ENCODE data around the gene SPIRE2.
"Not testable (repeated sequence)": the region's sequence is repeated elsewhere in the genome, so short reads cannot be mapped to it uniquely, and the experiment has no call there.

SPIRE2 gene

GRCh38 chr16:89836484-89836883 is 8.2 kb downstream of the SPIRE2 start:
- in situ Hi-C loops (cut with MboI; ENCODE audit: low sequenced_read_pairs), result not testable (repeated sequence)

- in situ Hi-C loops (cut with MboI; ENCODE audit: low sequenced_read_pairs), result no loop called here
These were observed 8.8 kb downstream of the SPIRE2 start for GRCh38 chr16:89837014-89837546.

- in situ Hi-C loops (cut with MboI; ENCODE audit: low sequenced_read_pairs), result no loop called here
These were observed 13.0 kb downstream of the SPIRE2 start for GRCh38 chr16:89841275-89841674.

GRCh38 chr16:89842471-89843408 is 14.5 kb downstream of the SPIRE2 start:
- in situ Hi-C loops (cut with MboI; ENCODE audit: low sequenced_read_pairs), result no loop called here

GRCh38 chr16:89843409-89844350 is 15.4 kb downstream of the SPIRE2 start:
- in situ Hi-C loops (cut with MboI; ENCODE audit: low sequenced_read_pairs), result no loop called here

- in situ Hi-C loops (cut with MboI; ENCODE audit: low sequenced_read_pairs), result no loop called here
These were observed 16.6 kb downstream of the SPIRE2 start for GRCh38 chr16:89844739-89845339.

- in situ Hi-C loops (cut with MboI; ENCODE audit: low sequenced_read_pairs), result no loop called here
These were observed 17.1 kb downstream of the SPIRE2 start for GRCh38 chr16:89845417-89845816.

GRCh38 chr16:89847051-89847939 is 19.0 kb downstream of the SPIRE2 start:
- in situ Hi-C loops (cut with MboI; ENCODE audit: low sequenced_read_pairs), result no loop called here

GRCh38 chr16:89847940-89848297 is 19.6 kb downstream of the SPIRE2 start:
- in situ Hi-C loops (cut with MboI; ENCODE audit: low sequenced_read_pairs), result no loop called here

- in situ Hi-C loops (cut with MboI; ENCODE audit: low sequenced_read_pairs), result no loop called here
These were observed 20.7 kb downstream of the SPIRE2 start for GRCh38 chr16:89848974-89849373.

GRCh38 chr16:89853306-89853993 is 25.2 kb downstream of the SPIRE2 start:
- in situ Hi-C loops (cut with MboI; ENCODE audit: low sequenced_read_pairs), result no loop called here

GRCh38 chr16:89855301-89855945 is 27.1 kb downstream of the SPIRE2 start:
- in situ Hi-C loops (cut with MboI; ENCODE audit: low sequenced_read_pairs), result no loop called here

- in situ Hi-C loops (cut with MboI; ENCODE audit: low sequenced_read_pairs), result no loop called here
These were observed 27.7 kb downstream of the SPIRE2 start for GRCh38 chr16:89855986-89856385.

GRCh38 chr16:89858973-89859614 is 30.8 kb downstream of the SPIRE2 start:
- in situ Hi-C loops (cut with MboI; ENCODE audit: low sequenced_read_pairs), result no loop called here

- in situ Hi-C loops (cut with MboI; ENCODE audit: low sequenced_read_pairs), result no loop called here
These were observed 31.3 kb downstream of the SPIRE2 start for GRCh38 chr16:89859615-89860007.

GRCh38 chr16:89860747-89861304 is 32.6 kb downstream of the SPIRE2 start:
- in situ Hi-C loops (cut with MboI; ENCODE audit: low sequenced_read_pairs), result no loop called here

- in situ Hi-C loops (cut with MboI; ENCODE audit: low sequenced_read_pairs), result no loop called here
These were observed 33.4 kb downstream of the SPIRE2 start for GRCh38 chr16:89861648-89862047.

GRCh38 chr16:89862732-89863131 is 34.5 kb downstream of the SPIRE2 start:
- in situ Hi-C loops (cut with MboI; ENCODE audit: low sequenced_read_pairs), result no loop called here
